ENCODE data around the gene SMYD3. TPM values are rescaled to one million over a fixed set of nuclear protein-coding genes. Genes with fewer than 3 reads are reported as not detected.

SMYD3 gene
- total and polyA plus RNA-seq, 8 donors = 20.4 to 35.1 (median 24.3) TPM

DNA sequence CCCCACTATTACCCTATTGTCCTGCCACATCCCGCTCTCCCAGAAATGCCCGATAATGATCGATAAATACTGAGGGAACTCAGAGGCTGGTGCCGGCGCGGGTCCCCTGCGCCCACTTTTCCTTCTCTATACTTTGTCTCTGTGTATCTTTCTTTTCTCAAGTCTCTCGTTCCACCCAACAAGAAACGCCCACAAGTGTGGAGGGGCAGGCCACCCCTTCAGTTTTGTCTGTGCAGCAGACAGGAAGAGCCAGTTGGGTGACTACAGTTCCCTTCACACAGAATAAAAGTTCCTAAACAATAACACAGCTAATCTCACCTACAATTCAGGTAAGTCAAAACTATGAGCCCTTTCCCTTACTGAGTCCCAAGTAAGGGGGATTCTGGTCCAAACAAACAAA, 423.7 kb downstream of the SMYD3 start:
- no peak for ATAC-seq
- intact Hi-C loops (cut with DNase I) = no loop called here
- Histone ChIP-seq H3K27ac (no peak overlapping the region), H3K36me3 (no peaks in the 10 kb centered on the region), H3K4me1 (no peaks in the 10 kb centered on the region), H3K4me3 (no peak overlapping the region), H3K9me3 (peaks cover 0 to 7% of the 10 kb centered on the region in 2 donors), H3K27me3 (no peaks in the 10 kb centered on the region)
- no peak for DNase-seq
- TF ChIP-seq, protein P1, sequence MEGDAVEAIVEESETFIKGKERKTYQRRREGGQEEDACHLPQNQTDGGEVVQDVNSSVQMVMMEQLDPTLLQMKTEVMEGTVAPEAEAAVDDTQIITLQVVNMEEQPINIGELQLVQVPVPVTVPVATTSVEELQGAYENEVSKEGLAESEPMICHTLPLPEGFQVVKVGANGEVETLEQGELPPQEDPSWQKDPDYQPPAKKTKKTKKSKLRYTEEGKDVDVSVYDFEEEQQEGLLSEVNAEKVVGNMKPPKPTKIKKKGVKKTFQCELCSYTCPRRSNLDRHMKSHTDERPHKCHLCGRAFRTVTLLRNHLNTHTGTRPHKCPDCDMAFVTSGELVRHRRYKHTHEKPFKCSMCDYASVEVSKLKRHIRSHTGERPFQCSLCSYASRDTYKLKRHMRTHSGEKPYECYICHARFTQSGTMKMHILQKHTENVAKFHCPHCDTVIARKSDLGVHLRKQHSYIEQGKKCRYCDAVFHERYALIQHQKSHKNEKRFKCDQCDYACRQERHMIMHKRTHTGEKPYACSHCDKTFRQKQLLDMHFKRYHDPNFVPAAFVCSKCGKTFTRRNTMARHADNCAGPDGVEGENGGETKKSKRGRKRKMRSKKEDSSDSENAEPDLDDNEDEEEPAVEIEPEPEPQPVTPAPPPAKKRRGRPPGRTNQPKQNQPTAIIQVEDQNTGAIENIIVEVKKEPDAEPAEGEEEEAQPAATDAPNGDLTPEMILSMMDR (IDR thresholded peaks at IDR 0.05) = no peak

DNA sequence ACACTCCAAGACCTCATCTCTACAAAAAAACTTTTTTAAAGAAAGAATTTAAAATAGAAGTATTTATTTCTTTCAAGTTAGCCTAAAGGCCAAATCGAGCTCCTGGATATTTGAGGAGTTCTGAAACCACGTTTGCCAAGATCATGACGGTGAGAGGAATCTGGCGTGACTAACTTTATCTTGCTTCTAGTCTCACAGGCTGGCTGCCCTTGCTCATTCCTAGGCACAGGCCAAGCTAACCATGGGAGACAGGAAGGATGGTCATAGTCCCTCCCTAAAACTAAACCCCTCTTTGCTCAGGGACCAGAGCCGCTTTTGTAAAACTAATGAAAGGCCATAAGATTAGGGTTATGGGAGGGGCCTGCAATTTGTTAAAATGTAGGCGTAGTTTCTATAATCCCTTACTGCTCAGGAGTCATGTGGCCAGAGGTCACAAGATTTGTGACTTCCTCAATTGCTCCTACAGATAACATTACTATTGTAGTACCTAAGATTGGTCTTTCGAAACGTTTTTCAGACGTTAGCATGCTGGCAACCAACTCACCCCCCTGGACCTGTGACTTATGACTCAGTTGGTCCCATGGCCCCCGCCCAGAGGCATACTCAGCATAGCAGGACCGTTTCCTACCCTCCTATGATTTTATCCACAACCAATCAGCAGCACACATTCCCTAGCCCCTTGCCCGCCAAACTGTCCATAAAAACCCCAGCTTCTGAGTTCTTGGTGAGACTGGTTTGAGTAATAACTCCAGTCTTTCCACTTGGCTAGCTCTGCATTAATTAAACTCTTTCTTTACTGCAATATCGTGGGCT, 425.0 kb downstream of the SMYD3 start:
- intact Hi-C loops (cut with DNase I) = no loop called here
- ATAC-seq (no peak), DNase-seq (no peak)
- TF ChIP-seq, protein P1 (IDR thresholded peaks at IDR 0.05) = no peak
- Histone ChIP-seq H3K4me3 (no peak overlapping the region), H3K27me3 (no peaks in the 10 kb centered on the region), H3K36me3 (no peaks in the 10 kb centered on the region), H3K27ac (no peak overlapping the region), H3K9me3 (peaks cover 0 to 7% of the 10 kb centered on the region in 2 donors), H3K4me1 (no peaks in the 10 kb centered on the region)

DNA sequence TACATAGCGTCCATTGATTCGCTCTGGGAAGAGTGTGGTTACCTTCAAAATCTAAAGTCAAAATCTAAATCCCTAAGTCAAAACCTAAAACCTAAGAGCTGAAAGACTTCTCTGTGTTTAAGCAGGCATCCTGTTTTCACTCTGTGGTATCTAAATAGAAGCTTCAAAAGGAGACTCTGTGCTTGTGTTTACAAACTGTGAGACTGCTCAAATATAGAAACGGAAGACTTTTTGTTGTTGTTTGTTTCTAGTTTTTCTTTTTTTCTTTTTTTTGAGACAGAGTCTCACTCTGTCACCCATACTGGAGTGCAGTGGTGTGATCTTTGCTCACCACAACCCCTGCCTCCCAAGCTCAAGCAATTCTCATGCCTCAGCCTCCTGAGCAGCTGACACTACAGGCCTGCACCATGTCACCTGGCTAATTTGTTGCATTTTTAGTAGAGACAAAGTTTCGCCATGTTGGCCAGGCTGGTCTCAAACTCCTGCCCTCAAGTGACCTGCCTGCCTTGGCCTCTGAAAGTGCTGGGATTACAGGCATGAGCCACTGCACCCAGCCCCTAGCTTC, 425.9 kb downstream of the SMYD3 start:
- Histone ChIP-seq H3K9me3 (peaks cover 0 to 7% of the 10 kb centered on the region in 2 donors), H3K4me1 (no peaks in the 10 kb centered on the region), H3K36me3 (no peaks in the 10 kb centered on the region), H3K4me3 (no peak overlapping the region), H3K27ac (peak overlapping the region in 1 of 2 donors; percentile 18), H3K27me3 (no peaks in the 10 kb centered on the region)
- ATAC-seq (no peak), DNase-seq (no peak)
- intact Hi-C loops (cut with DNase I) = no loop called here
- TF ChIP-seq, protein P1 (IDR thresholded peaks at IDR 0.05) = no peak

DNA sequence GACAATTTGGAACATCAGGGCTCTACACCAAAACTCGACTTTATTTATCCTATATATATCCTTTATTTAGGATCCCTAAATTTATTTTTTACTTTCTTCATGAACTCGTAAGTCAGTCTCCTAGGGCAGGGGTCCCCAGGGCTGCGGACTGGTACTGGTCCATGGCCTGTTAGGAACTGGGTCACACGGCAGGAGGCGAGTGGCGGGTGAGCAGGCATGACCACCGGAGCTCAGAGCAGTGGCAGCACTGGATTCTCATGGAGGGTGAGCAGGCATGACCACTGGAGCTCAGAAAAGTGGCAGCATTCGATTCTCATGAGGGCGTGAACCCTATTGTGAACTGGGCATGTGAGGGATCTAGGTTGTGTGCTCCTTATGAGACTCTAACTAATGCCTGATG, 427.0 kb downstream of the SMYD3 start:
- Histone ChIP-seq H3K27me3 (no peaks in the 10 kb centered on the region), H3K36me3 (no peaks in the 10 kb centered on the region), H3K4me1 (no peaks in the 10 kb centered on the region), H3K27ac (no peak overlapping the region), H3K9me3 (peaks cover 0 to 7% of the 10 kb centered on the region in 2 donors), H3K4me3 (no peak overlapping the region)
- TF ChIP-seq, protein P1 (IDR thresholded peaks at IDR 0.05) = no peak
- no peak for ATAC-seq
- intact Hi-C loops (cut with DNase I) = no loop called here
- peak in 1 of 4 donors; percentile 68 for DNase-seq

DNA sequence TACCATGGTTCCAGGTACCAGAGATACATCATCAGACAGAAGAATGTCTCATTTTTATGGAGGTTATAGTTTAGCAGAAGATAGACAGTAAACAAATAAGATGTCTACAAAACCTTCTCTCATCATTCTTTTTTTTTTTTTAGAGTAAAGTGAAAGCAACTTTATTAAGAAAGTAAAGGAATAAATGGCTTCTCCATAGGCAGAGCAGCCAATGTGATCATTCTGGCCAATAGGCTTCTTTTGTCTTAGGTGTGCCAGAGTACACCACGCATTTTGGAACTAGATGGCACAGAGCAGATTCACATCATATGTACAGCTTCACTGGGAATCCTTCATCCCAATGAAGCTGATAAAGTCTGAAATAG, 428.2 kb downstream of the SMYD3 start:
- TF ChIP-seq, protein P1 (IDR thresholded peaks at IDR 0.05) = no peak
- Histone ChIP-seq H3K27me3 (no peaks in the 10 kb centered on the region), H3K4me1 (no peaks in the 10 kb centered on the region), H3K4me3 (no peak overlapping the region), H3K27ac (no peak overlapping the region), H3K36me3 (no peaks in the 10 kb centered on the region), H3K9me3 (peaks cover 0 to 7% of the 10 kb centered on the region in 2 donors)
- ATAC-seq (no peak), DNase-seq (no peak)
- intact Hi-C loops (cut with DNase I) = no loop called here
